Smooth muscle cell (in vitro differentiated cells): ENCODE measurements around the gene ABCA3. TPM values are rescaled to one million over a fixed set of nuclear protein-coding genes. Genes with fewer than 3 reads are reported as not detected.

Experiments
- DNase-seq: peaks from one replicate; lab custom pipeline; 2025; ENCODE audit not compliant: unreplicated experiment; lab: John Stamatoyannopoulos, UW
- H2AFZ ChIP-seq: fragments of 200-600 bp; sonication (generic); 2 replicates; pipeline ENCODE4 v1.6.0; 2016; ENCODE audit warnings: antibody characterized with exemption, low read depth, mild to moderate bottlenecking
- H3F3A ChIP-seq: fragments of 200-600 bp; sonication (generic); 2 replicates; pipeline ENCODE4 v1.6.0; 2017; ENCODE audit warnings: antibody characterized with exemption, low read depth
- H3K27ac ChIP-seq: fragments of 200-600 bp; sonication (generic); 2 replicates; pipeline ENCODE4 v1.5.1; 2016; ENCODE audit warnings: low read depth, mild to moderate bottlenecking
- H3K27me3 ChIP-seq: fragments of 200-600 bp; sonication (generic); 2 replicates; pipeline ENCODE4 v1.6.1; 2016; ENCODE audit warnings: low read depth, mild to moderate bottlenecking
- H3K36me3 ChIP-seq: fragments of 200-600 bp; sonication (generic); 2 replicates; pipeline ENCODE4 v1.5.1; 2016; ENCODE audit warnings: low read depth
- H3K4me1 ChIP-seq: fragments of 200-600 bp; sonication (generic); 2 replicates; pipeline ENCODE4 v1.5.1; 2016; ENCODE audit warnings: low read depth
- H3K4me2 ChIP-seq: fragments of 200-600 bp; sonication (generic); 2 replicates; pipeline ENCODE4 v1.6.0; 2016; ENCODE audit warnings: mild to moderate bottlenecking
- H3K4me3 ChIP-seq: fragments of 200-600 bp; sonication (generic); 2 replicates; pipeline ENCODE4 v1.5.1; 2016; ENCODE audit warnings: mild to moderate bottlenecking
- H3K79me2 ChIP-seq: fragments of 200-600 bp; sonication (generic); 2 replicates; pipeline ENCODE4 v1.6.0; 2016; ENCODE audit warnings: low read depth, mild to moderate bottlenecking
- H3K9ac ChIP-seq: fragments of 200-600 bp; sonication (generic); 2 replicates; pipeline ENCODE4 v1.6.0; 2016; ENCODE audit warnings: low read depth
- H3K9me3 ChIP-seq: fragments of 200-600 bp; sonication (generic); replicated peaks from 2 replicates; pipeline ENCODE4 v1.5.1; 2016; ENCODE audit warnings: low read depth
- H4K20me1 ChIP-seq: fragments of 200-600 bp; sonication (generic); 2 replicates; pipeline ENCODE4 v1.6.0; 2016; ENCODE audit warnings: low read depth
- CTCF ChIP-seq: fragments of 200-600 bp; sonication (generic); IDR thresholded peaks from 2 replicates; pipeline ENCODE4 v1.5.1; 2017; ENCODE audit warnings: borderline replicate concordance, mild to moderate bottlenecking, antibody characterized with exemption; ENCODE audit not compliant: insufficient read depth, poor library complexity, severe bottlenecking
- WGBS: methylation state at CpG from one replicate; pipeline ENCODE4 v1.1.7; 2016; ENCODE audit warnings: low lambda C conversion rate; 5-methylcytosine and 5-hydroxymethylcytosine counted together
- polyA plus RNA-seq: library from polyadenylated mRNA; unstranded; fragments of >200 nt; fragmentation: Nextera tagmentation; extraction: Ambion mirVana; gene quantifications from 2 replicates; pipeline ENCODE4 v1.2.1, GENCODE V29; 2016
- total RNA-seq: library from RNA; depleted of rRNA; stranded (reverse); fragments of >200 nt; gene quantifications from 2 replicates; pipeline ENCODE4 v1.2.3, GENCODE V29; 2014

ABCA3 gene
- total and polyA plus RNA-seq, 2 experiments from 2014 or later, result 1.4 to 2.2 TPM

- no peak for DNase-seq
- H3K79me2 ChIP-seq, result no peaks in the 10 kb centered on the region
- no peaks in the 10 kb centered on the region for H3K9me3 ChIP-seq
- H3K9ac ChIP-seq, result no peak overlapping the region
- H3K4me2 ChIP-seq, result no peak overlapping the region
- no peak overlapping the region for H2AFZ ChIP-seq
- no peak overlapping the region for H3K4me3 ChIP-seq
- no peaks in the 10 kb centered on the region for H3K36me3 ChIP-seq
- 75% methylated on average over 4 of the region's 4 CpGs for WGBS
- H3K4me1 ChIP-seq, result peaks cover 3% of the 10 kb centered on the region
- no peak overlapping the region for H3K27ac ChIP-seq
- peaks cover 10% of the 10 kb centered on the region for H3F3A ChIP-seq
- TF ChIP-seq CTCF, result no peak
- H4K20me1 ChIP-seq, result no peaks in the 10 kb centered on the region
- H3K27me3 ChIP-seq, result peaks cover 19% of the 10 kb centered on the region
These were observed 20.6 kb upstream of the ABCA3 start for GRCh38 chr16:2361129-2361528.

- no peak for DNase-seq
- H3K27ac ChIP-seq, result no peak overlapping the region
- H3K79me2 ChIP-seq, result no peaks in the 10 kb centered on the region
- H3K9ac ChIP-seq, result no peak overlapping the region
- TF ChIP-seq CTCF, result no peak
- H3K27me3 ChIP-seq, result peaks cover 19% of the 10 kb centered on the region
- WGBS, result 93% methylated on average over 4 of the region's 4 CpGs
- H3K4me3 ChIP-seq, result no peak overlapping the region
- no peaks in the 10 kb centered on the region for H3K36me3 ChIP-seq
- peaks cover under 1% of the 10 kb centered on the region for H3K4me1 ChIP-seq
- H3F3A ChIP-seq, result peaks cover 2% of the 10 kb centered on the region
- no peak overlapping the region for H3K4me2 ChIP-seq
- H4K20me1 ChIP-seq, result no peaks in the 10 kb centered on the region
- H2AFZ ChIP-seq, result no peak overlapping the region
- no peaks in the 10 kb centered on the region for H3K9me3 ChIP-seq
These were observed 19.4 kb upstream of the ABCA3 start for GRCh38 chr16:2359919-2360318.

- Histone ChIP-seq H3K4me1 (no peaks in the 10 kb centered on the region), H2AFZ (no peak overlapping the region), H3K9me3 (no peaks in the 10 kb centered on the region), H3K27me3 (peaks cover 19% of the 10 kb centered on the region), H3K36me3 (no peaks in the 10 kb centered on the region), H4K20me1 (no peaks in the 10 kb centered on the region), H3K4me2 (no peak overlapping the region), H3K9ac (no peak overlapping the region), H3F3A (no peaks in the 10 kb centered on the region), H3K27ac (no peak overlapping the region), H3K4me3 (no peak overlapping the region), H3K79me2 (no peaks in the 10 kb centered on the region)
- WGBS, result 91% methylated on average over 3 of the region's 3 CpGs
- no peak for TF ChIP-seq CTCF
- DNase-seq, result no peak
These were observed 18.3 kb upstream of the ABCA3 start for GRCh38 chr16:2358811-2359210.

GRCh38 chr16:2357331-2357730 lies 16.8 kb upstream of the ABCA3 start:
- Histone ChIP-seq H2AFZ (no peak overlapping the region), H3K4me1 (no peaks in the 10 kb centered on the region), H3F3A (no peaks in the 10 kb centered on the region), H3K27ac (no peak overlapping the region), H3K36me3 (no peaks in the 10 kb centered on the region), H3K79me2 (no peaks in the 10 kb centered on the region), H4K20me1 (no peaks in the 10 kb centered on the region), H3K27me3 (peaks cover 23% of the 10 kb centered on the region), H3K9me3 (no peaks in the 10 kb centered on the region), H3K4me3 (no peak overlapping the region), H3K4me2 (no peak overlapping the region), H3K9ac (no peak overlapping the region)
- DNase-seq, result no peak
- WGBS, result 94% methylated on average over 4 of the region's 4 CpGs
- no peak for TF ChIP-seq CTCF
